NT2/D1 (cell line): ENCODE data around the gene IFT25.
"Not testable (repeated sequence)": the region's sequence is repeated elsewhere in the genome, so short reads cannot be mapped to it uniquely, and the experiment has no call there.

Experiments used
- DNase-seq: peaks from one replicate; pipeline ENCODE4 v3.0.0-alpha.2; 2011; ENCODE audit warnings: low read depth, low spot score
- H3K27me3 ChIP-seq: 2 replicates; pipeline ENCODE4 v1.6.0; 2011; ENCODE audit warnings: mild to moderate bottlenecking; ENCODE audit not compliant: insufficient read length, insufficient read depth
- H3K36me3 ChIP-seq: 2 replicates; pipeline ENCODE4 v1.6.1; 2011; ENCODE audit warnings: mild to moderate bottlenecking, low read length, mixed read lengths; ENCODE audit not compliant: insufficient read depth, insufficient read length
- H3K4me1 ChIP-seq: 2 replicates; pipeline ENCODE4 v1.5.1; 2011; ENCODE audit not compliant: insufficient read depth, insufficient read length
- H3K4me3 ChIP-seq: 2 replicates; pipeline ENCODE4 v1.5.1; 2011; ENCODE audit warnings: low read depth; ENCODE audit not compliant: insufficient read length
- H3K9ac ChIP-seq: 2 replicates; pipeline ENCODE4 v1.6.0; 2011; ENCODE audit warnings: low read depth; ENCODE audit not compliant: insufficient read length
- H3K9me3 ChIP-seq: 2 replicates; pipeline ENCODE4 v1.5.1; 2011; ENCODE audit warnings: mild to moderate bottlenecking, low read length; ENCODE audit not compliant: insufficient read depth
- SUZ12 ChIP-seq: IDR thresholded peaks from 2 replicates; pipeline ENCODE4 v1.6.1; 2011; ENCODE audit not compliant: insufficient read length, insufficient read depth; ENCODE audit errors: extremely low read depth
- YY1 ChIP-seq: IDR thresholded peaks from 2 replicates; pipeline ENCODE4 v1.6.1; 2011; ENCODE audit not compliant: insufficient read length, insufficient read depth
- ZNF274 ChIP-seq: IDR thresholded peaks from 2 replicates; pipeline ENCODE4 v1.6.1; 2011; ENCODE audit warnings: mild to moderate bottlenecking, low read depth, low read length

IFT25 gene

DNA sequence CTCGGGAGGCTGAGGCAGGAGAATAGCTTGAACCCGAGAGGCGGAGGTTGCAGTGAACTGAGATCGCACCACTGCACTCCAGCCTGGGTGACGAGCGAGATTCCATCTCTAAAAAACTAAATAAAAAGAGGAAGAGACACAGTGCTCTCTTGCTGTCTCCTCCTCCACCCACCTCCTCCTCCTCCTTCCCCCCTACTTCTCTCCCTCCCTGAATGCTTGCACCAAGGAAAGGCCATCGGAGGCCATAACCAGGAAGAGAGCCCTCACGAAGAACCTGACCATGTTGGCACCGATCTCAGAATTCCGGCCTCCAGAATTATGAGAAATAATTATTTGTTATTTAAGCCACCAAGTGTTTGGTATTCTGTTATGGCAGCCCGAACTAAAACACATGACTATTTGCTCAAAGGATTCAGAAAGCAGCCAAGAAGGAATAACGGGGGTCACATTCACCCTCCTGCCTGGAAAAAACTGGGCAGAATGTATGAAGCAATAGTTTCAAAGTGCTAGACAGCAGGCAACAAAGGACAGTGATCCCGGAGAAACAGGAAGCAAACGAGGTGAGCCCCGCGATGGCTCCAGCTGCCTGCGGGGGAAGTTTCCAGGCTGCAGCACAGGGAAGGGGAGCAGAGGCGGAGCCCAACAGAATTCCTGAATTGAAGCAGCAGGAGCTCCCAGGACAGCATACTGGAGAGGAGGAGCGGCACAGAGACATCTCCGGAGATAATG lies 36.7 kb upstream of the IFT25 start:
- TF ChIP-seq ZNF274 (no peak), YY1 (no peak), SUZ12 (no peak)
- peak overlapping the region; percentile 29 for H3K9ac ChIP-seq
- H3K4me3 ChIP-seq: no peak overlapping the region
- H3K4me1 ChIP-seq: peaks cover 10% of the 10 kb centered on the region
- no peaks in the 10 kb centered on the region for H3K9me3 ChIP-seq
- peak; percentile 87 for DNase-seq
- no peaks in the 10 kb centered on the region for H3K27me3 ChIP-seq
- no peaks in the 10 kb centered on the region for H3K36me3 ChIP-seq

DNA sequence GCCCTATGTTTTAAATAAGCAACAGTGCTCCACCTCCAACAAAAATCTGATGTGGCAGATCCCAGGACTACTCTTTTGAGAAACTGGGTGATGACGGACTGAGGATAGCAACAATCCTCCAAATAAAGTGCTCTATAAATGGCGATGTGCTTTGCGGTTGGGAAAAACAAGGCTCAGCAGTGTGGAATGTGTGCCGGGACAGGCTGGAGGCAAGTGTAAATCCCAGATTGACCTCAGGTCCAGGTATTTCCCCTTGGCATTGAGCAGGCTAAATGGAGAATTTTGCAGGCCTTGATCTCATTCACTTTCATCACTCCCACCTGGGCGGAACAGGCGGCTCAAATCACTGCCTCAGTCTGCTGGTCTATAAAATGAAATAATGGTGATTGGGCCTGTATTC lies 35.7 kb upstream of the IFT25 start:
- peaks cover 10% of the 10 kb centered on the region for H3K4me1 ChIP-seq
- H3K9ac ChIP-seq: no peak overlapping the region
- no peaks in the 10 kb centered on the region for H3K36me3 ChIP-seq
- TF ChIP-seq YY1 (no peak), SUZ12 (no peak)
- H3K9me3 ChIP-seq: no peaks in the 10 kb centered on the region
- H3K4me3 ChIP-seq: no peak overlapping the region
- no peak for DNase-seq
- H3K27me3 ChIP-seq: no peaks in the 10 kb centered on the region

- Histone ChIP-seq H3K4me1 (peaks cover 10% of the 10 kb centered on the region), H3K4me3 (no peak overlapping the region), H3K36me3 (no peaks in the 10 kb centered on the region), H3K9me3 (no peaks in the 10 kb centered on the region), H3K9ac (no peak overlapping the region), H3K27me3 (no peaks in the 10 kb centered on the region)
- TF ChIP-seq ZNF274: no peak
- no peak for TF ChIP-seq YY1
- no peak for DNase-seq
Measured at GRCh38 chr1:53979712-53980450, 34.4 kb upstream of the IFT25 start.

GRCh38 chr1:53975861-53976260 lies 30.4 kb upstream of the IFT25 start:
- Histone ChIP-seq H3K27me3 (no peaks in the 10 kb centered on the region), H3K36me3 (peaks cover 9% of the 10 kb centered on the region), H3K9ac (no peak overlapping the region), H3K4me3 (no peak overlapping the region), H3K9me3 (no peaks in the 10 kb centered on the region), H3K4me1 (peaks cover 5% of the 10 kb centered on the region)
- no peak for DNase-seq
- TF ChIP-seq ZNF274 (no peak), SUZ12 (no peak), YY1 (no peak)

DNA sequence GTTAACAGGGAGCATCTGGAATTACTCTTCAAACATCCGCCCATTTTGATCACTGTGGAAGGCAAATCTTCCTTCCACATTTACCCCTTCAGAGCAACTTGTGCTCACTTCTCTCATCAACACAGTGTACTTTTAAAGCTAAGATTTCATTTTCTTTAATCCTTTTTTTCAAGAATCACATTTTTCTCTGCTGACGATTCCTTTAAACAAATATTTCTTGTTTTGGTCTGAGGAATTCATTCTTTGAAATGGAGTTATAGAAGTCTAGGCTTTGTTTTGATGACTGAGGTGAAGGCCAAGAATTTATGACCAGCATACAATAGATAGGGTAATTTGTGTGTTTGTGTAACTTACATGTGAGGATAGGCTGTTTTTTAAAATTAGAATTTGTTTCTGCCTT lies 26.2 kb upstream of the IFT25 start:
- no peak for TF ChIP-seq YY1
- no peak for TF ChIP-seq SUZ12
- TF ChIP-seq ZNF274: no peak
- Histone ChIP-seq H3K27me3 (no peaks in the 10 kb centered on the region), H3K36me3 (peaks cover 43% of the 10 kb centered on the region), H3K9ac (no peak overlapping the region), H3K9me3 (no peaks in the 10 kb centered on the region), H3K4me1 (no peaks in the 10 kb centered on the region), H3K4me3 (no peak overlapping the region)
- DNase-seq: no peak

- H3K36me3 ChIP-seq: peaks cover 58% of the 10 kb centered on the region
- H3K9me3 ChIP-seq, H3K27me3 ChIP-seq, H3K4me3 ChIP-seq, DNase-seq, H3K9ac ChIP-seq, H3K4me1 ChIP-seq: not testable (repeated sequence)
Measured at GRCh38 chr1:53969323-53969722, 23.8 kb upstream of the IFT25 start.

DNA sequence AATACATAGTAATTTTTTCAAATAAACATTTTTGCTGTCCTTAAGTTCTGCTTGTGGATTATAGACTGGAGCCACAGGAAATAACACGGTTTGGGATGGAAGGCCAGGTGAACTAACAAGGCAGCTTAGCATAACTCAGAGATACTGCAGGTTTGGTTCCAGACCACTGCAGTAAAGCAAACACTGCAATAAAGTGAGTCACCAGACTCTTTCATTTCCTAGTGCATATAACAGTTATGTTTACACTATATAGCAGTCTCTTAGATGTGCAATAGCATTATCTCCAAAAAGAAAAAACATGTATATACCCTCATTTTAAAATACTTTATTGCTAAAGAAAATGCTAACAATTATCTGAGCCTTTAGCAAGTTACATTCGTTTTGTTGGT lies 22.6 kb upstream of the IFT25 start:
- H3K4me3 ChIP-seq: no peak overlapping the region
- H3K9ac ChIP-seq: no peak overlapping the region
- no peaks in the 10 kb centered on the region for H3K9me3 ChIP-seq
- no peak for TF ChIP-seq YY1
- no peak for TF ChIP-seq ZNF274
- TF ChIP-seq SUZ12: no peak
- H3K27me3 ChIP-seq: no peaks in the 10 kb centered on the region
- H3K4me1 ChIP-seq: peaks cover 4% of the 10 kb centered on the region
- H3K36me3 ChIP-seq: peaks cover 68% of the 10 kb centered on the region
- DNase-seq: no peak

- Histone ChIP-seq H3K9me3 (no peaks in the 10 kb centered on the region), H3K27me3 (no peaks in the 10 kb centered on the region), H3K36me3 (peaks cover 70% of the 10 kb centered on the region), H3K4me3 (no peak overlapping the region), H3K4me1 (peaks cover 6% of the 10 kb centered on the region), H3K9ac (no peak overlapping the region)
- DNase-seq: no peak
- TF ChIP-seq SUZ12 (no peak), YY1 (no peak), ZNF274 (no peak)
Measured at GRCh38 chr1:53967409-53968124, 22.1 kb upstream of the IFT25 start.
